GM18873 (cell line): Measurements from ENCODE around the gene SLC29A3.

Source experiments
- ATAC-seq: cut with Tn5 transposase; IDR thresholded peaks from one replicate; pipeline ENCODE4 v1.9.1; 2021; ENCODE audit warnings: mild to moderate bottlenecking, moderate library complexity, moderate number of reproducible peaks; ENCODE audit not compliant: unreplicated experiment, low FRiP score

Gene SLC29A3

DNA sequence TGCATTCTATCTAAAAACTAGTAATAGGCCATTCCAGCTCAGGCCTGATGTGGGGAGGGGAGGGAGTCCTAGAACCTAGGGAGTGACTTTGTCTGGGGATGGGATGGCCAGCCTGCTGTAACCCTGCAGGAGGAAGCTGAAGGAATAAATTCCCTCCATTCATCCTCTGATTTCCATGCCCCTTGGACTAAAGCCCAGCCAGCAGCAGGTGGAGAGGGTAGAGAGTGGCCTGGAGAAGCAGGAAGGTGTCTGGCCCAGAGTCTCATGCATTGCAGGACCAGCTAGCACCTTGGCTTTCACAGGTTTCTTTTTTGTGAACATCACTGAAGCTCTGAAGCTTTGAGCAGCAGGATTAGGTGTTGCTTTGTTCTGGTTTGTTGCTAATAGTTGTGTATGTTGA is 44.9 kb downstream of the SLC29A3 start:
- no peak for ATAC-seq

DNA sequence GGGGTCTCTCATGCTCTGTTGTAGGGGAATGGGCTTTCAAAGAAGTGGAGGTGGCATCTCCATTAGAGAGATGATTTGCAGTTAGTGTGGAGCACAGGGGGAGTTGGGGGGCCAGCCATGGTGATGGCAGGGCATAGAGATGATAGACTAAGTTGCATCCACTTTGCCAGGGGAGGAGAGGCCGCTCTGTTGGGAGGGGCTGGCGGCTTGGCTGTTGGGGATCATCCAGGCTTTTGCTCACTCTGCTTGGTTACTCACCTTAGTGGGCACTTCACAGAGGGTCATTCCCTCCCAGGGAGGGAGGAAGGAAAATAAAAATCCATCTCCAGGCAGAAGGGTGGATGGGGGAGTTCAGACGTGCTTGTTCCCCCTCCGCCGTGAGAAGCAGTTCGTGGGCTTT is 46.3 kb downstream of the SLC29A3 start:
- ATAC-seq: no peak

DNA sequence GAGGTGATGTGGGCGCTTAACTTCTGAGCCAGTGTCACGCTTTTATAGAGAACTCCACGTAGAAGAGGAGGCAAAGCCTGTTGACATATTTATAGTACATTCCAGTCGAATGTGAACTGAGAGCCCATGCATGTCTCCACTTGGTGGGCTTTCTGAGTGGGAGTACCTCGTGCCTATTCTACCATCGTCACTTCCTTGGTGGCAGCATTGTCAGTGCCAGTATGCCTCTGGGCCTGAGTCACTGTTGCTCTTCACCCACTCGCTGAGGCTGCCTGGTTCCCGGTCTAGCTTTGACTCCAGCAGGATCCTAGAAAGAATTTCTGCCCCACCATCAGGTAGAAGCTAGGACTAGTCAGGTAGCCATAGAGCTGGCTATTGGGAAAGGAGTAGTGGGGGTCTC is 47.6 kb downstream of the SLC29A3 start:
- ATAC-seq: no peak

DNA sequence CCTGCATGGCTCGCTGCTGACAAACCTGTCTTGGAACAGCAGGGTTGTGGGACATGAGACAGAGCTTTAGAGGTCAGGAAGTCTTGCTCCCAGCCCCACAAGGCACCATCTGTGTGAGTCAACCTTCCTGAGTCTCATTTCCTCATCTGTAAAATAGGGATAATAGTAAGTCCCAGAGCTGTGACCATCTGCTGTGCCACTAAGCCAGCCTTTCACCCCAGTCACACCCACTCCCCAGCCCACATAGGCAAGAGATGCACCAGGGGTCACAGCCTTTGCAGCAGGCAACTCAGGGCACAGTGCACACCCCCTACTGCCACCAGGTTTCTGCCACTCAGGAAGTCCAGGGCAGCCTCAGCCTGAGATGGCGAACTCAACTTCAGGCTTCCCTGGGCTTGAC is 48.2 kb downstream of the SLC29A3 start:
- ATAC-seq: no peak

DNA sequence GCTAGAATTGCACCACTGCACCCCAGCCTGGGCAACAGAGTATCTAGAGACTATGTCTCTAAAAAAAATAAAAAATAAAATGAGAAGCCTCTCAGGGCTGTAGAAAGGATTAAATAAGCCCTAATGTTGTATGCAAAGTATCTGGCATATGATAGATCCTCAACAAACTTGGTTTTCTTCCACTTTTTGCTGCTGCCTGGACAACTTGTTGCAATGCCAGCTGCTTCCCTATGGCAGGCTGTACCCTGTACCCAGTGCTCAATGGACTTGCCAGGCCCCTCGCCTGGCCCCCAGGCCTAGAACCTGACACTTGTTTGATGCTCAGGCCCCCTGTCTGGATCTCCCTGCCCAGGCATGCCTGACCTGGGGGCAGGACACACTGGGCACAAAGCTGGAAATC is 49.1 kb downstream of the SLC29A3 start:
- ATAC-seq: no peak

DNA sequence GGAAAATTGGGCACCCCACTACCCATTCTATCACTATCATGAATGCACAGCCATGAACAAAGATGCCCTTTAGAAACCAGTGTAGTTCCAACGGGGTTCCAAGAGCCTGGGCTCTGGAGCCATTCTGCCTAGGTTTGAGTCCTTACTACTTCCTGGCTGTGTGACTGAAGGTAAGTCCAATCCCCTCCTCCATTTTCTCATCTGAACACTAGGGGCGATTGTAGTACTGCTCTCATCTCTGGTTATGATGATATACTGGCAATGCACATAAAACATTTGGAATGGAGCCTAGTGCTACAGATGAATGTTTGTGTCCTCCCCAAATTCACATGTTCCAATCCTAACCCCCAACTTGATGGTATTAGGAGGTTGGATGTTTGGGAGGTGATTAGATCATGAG is 49.6 kb downstream of the SLC29A3 start:
- ATAC-seq: no peak

DNA sequence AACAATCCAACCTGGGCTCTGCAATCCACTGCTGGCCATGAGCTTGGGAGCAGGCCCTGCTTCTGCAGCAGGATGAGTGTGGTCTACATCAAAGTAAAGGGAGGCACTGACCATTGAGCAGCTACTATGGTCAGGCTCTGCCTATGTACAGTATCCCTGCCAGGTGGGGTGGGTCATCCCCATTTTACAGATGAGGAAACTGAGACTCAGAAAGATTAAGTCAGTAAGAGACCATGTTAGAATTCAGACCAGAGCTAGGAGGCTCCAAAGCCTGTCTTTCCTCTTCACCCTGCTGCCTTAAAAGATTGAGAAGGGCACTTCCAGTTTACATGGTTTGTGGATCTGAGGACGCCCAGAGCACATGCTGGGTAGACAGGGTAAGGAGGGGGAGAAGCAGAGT is 50.5 kb downstream of the SLC29A3 start:
- ATAC-seq: no peak

DNA sequence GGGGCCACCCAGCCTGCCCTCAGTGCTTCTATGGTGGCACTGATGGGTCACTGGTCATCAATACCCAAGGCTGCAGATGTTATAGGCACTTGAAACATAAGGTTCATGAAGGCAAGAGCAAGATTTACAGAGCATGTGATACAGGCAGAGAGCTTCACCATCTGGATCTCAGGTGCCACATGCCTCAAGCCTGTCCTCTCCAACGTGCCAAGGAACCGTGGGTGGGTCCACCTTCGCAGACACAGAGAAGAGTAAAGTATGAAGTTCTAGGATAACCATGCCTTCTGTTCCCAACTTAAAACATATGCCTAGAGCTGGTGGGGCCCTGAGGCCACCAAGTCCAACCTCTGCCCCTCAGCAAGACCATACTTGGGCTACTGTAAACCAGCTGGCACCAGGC is 51.0 kb downstream of the SLC29A3 start:
- ATAC-seq: no peak

DNA sequence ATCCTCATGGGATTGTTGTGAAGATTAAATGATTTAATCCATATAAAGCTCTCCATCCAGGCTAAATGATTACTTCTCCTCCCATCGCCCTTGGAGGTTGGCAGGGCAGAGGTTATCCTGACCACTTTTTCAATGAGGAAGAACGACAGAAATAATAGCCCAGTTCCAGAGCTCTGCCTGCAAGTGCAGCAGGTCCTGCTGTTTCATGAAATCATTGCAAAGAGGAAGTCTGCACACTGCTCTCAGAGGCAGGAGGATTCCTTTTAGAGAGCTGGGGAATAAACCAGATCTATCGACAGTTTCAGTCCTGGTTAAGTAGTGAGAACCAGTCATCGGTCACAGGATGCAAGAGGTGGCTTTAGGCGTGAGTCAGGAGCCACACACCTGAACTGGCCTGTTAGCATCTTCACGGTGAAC is 52.7 kb downstream of the SLC29A3 start:
- no peak for ATAC-seq

DNA sequence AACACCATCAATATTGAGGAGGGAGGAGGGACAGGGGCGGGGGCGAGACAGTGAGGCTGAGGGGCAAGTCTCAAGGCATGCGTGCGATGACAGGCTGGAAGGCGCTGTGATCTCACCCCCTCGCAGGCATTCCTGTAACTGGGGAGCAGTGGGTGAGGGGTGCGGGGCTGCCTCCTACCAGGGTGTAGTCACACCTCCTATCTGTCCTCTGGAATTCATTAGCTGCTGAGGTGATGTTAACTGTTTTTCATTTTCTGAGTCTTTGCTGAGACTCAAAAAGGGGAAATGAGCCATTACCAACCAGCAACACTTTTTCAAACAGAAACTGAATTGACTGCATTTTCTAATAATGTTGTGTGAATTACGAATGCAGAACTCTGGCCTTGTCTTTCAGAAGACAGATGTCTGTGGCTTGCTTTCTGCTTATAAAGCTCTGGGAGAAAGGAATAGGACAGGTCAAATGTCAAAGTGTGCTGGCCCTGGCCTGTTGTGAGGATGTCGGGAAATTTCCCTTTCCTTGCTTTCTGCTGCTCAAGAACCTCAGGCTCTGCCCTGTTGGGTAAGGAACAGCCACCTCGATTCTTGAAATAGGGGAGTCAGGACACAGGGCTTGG is 53.9 kb downstream of the SLC29A3 start:
- ATAC-seq: peak; percentile 46

DNA sequence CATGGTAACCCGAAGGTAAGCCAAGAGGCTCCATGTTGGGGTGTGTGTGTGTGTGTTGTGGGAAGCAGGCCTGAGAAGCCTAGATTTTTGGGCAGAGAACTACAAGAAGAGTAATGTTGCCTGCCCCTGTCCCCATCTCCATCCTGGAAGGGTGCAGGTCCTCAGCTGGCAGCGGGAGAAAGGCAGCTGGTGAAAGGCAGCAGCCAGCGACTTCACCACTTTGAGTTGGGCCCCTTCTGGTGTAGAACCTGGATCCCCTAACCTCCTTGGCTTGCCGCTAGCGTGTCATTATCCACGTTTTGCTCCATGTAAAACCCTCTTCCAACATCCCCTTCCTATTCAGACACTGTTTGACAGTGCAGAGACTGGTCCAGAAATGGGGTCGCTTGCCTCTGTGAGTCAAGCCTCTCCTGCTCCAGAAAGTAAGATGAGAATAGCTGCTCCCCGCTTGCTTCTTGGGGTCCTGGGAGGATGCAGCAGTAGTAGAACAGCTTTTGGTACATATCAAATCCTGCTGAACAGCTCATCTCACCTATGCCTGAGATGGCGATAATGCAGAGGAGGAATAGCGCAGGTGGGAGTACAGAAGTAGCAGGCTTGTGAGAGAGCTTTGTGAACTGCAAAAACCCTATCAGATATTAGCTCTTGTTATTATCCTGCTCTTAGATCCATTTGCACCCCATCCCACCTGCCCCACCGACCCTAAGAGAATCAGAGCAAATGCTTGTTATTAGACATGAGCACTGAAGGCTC is 55.6 kb downstream of the SLC29A3 start:
- ATAC-seq: no peak

DNA sequence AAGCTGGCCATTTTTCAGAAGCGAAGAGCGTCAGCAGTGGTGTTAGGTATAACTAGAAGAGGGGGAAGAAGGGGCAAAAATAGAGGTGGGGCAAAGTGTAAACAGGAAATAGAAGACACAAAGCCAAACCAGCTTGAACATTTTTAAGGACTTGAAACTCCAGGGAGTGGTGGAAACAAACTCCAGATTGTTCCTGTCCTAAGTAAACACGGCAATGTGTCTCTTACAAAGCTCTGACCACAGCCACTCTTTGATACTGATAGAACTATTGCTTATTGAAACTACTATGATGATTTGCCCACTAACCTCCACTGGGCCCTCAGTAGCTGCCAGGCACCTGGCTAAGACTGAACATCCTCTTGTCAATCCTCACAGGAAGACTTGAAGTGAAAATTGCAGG is 56.9 kb downstream of the SLC29A3 start:
- ATAC-seq: no peak

DNA sequence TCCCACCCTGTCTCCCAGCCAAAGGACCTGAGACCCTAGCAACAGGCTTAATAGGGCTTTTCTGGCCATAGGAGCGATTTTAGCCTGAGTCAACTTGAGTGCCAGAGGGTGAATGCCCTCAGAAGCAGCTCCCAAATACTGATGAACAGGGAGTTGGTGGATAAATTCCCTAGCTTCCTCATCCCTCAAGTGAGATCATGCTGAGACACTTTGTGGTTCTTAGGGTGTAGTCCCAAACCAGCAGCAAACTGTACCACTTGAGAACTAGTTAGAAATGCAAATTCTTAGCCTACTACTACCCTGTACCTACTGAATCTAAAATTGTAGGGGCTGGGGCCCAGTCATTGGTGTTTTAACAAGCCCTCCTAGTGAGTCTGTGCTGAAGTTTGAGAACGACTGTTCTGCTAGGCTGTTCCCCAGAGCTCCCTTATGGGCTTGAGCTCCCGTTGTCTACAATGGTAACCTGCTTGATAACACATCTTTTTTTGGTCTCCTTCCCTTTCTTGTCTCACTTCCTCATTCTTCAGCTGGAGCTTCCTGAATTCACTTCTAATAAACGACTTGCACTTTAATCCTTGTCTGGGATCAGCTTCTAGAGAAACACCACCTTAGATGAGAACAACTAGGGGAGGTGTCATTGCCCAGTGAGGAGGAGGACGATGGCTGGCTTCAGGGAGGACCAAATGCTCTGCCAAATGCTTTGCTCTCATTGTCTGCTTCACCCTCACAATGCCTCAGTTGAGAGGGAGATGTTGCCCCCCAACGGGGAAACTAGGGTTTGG is 59.5 kb downstream of the SLC29A3 start:
- ATAC-seq: no peak

DNA sequence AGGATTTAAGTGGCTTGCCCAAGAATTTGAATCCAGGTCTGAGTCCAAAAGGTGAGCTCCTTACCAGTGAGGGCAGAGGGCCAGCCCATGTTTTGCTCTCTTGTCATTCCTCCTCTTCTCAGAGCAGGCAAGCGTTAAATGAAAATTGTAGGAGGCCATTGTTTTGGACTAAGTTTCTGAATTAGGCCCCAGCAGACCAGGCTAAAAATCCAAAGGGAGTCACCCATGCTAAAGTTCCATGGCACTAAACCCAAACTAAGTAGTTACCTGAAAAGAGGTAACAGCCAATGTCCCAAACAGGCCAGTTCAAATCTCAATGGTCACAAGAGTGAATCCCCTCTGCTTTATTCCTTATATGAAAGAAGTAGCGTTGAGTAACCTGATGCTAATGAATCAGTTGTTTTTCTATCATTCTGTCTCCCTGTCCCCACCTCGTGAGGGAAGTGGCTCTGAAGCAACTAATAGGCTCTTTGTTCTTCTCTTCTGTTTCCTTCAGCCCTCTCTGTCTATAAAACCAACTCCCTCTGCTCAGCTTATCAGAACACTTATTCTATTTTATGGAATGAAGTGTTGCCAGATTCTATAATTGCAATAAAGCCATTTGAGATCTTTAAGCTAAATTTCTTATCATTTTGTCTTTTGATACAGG is 60.2 kb downstream of the SLC29A3 start:
- no peak for ATAC-seq

DNA sequence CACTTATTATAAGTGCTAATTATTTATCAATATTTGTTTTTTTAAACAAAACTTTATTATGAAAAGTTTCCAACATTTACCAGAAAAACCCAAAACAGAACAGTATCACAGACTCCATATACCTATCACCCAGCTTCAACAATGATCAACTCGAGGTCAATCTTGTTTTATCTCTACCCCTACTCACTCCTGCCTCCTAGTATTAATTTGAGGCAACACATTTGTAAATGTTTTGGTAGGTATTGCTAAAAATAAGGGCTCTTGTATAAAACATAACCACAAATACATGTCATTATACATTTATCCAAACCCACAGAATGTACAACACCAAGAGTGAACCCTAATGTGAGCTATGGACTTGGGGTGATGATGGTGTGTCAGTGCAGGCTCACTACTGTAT is 61.8 kb downstream of the SLC29A3 start:
- no peak for ATAC-seq

DNA sequence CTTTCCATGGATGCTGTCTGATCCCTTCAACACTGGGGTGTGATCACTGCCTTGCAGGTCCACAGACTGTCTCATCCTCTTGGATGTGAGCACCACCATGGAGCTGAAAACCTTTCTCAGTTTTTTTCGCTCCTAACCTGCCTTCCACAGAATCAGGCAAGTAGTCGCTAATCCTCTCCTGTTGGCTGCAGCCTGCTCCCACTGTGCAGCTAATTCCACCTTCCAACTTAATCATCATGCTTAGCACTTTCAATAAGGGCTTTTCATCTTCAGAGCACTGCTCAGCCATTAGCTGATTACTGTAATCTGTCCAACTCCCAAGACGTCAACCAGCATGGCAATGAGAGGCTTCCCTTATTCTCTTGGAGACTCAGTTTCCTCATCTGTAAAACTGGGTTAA is 62.6 kb downstream of the SLC29A3 start:
- no peak for ATAC-seq

DNA sequence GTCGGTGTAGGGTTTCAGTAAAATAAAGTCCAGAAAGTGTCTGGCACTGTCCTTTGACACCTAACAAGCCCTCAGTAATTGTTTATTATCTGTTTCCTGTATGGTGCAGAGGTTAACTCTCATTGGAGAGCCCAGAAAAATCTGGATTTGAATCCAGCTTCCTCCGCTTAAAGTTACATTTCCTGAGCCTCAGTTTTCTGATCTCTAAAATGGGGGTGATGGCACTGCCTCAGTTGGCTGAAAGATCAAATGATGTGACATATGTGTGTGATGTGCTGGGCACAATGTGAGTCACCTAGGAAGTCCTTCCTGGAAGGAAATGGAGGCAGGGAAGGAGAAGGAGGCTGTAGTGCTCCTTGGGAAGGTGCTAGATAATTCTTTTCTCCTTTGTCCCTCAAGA is 63.0 kb downstream of the SLC29A3 start:
- no peak for ATAC-seq

DNA sequence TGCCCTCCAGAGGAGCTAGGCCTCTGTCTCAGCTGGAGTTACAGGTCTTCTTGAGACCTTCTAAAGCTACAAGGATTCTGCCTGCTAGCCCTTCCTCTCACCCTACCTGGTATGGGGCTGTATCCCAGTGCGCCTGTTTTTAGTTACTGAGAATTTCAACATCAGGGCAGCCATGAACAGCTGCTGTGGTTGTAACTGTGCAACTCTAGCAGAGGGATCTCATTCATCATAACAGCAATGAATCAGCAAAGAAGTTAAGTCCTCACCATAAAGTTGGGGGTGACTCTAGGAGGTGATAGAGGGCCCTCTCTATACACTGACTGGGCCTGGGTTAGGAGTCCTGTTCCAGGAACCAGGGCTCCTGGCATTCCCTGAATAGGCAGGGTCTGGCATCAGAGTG is 63.7 kb downstream of the SLC29A3 start:
- ATAC-seq: no peak

DNA sequence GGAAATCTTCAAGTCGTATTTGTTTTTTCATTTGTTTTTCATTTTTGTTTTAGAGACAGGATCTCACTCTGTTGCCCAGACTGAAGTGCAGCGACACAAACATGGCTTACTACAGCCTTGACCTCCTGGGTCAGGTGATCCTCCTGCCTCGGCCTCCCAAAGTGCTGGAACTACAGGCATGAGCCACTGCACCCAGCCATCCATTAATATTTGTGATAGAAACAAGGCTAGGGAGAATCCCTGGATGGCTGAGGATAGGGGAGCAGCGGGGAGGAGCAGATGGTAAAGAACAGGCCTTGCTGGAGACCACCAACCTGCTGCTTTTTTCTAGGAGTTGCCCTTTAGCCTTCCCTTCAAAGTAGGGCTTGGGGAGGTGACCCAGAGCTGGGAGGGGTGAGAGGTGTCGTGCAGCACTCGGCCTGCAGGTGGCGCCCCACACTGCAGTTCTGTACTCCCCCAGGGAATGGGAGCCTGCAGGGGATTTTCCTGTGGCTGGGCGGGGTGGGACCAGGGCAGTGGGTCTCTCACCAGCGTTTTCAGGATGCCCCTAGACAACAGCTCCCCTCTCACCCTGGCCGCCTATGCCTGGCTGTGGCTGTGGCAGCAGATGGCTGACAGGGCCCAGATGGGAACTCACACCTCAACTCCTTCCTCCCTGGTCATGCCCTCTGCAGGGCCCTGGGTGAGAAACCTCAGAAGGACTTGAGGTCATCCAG is 65.1 kb downstream of the SLC29A3 start:
- ATAC-seq: no peak

DNA sequence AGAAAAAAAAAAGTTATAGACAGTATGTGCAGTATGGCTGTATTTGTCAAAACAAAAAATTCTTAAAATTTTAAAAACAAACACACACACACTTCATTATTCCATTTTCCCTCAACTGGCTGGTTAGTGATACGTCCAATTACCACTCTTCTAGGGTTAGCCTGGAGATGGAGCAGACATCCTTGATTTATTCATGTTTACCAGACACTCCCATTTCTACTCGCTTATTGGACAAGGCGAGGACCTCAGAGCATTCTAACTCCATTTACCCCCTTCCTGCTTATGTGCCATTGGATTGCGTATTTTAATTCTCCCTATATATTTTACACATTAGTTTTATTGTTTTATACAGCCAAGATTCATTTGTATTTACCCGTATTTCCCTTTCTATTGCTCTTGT is 69.1 kb downstream of the SLC29A3 start:
- ATAC-seq: no peak
